Nephron (organoid): Measurements from ENCODE around the gene ARHGEF7.

Experiments used
- H3K27ac Mint-ChIP-seq, 3 experiments: 2 replicates each; pipeline ENCODE4 v1.8.0; 2020; ENCODE audit warnings: mixed read lengths in 3 of 3, mild to moderate bottlenecking in 2 of 3, moderate library complexity in 1 of 3
- H3K27me3 Mint-ChIP-seq: 2 replicates; pipeline ENCODE4 v1.8.0; 2021; ENCODE audit warnings: low read depth, mild to moderate bottlenecking, moderate library complexity, mixed read lengths
- H3K36me3 Mint-ChIP-seq: 2 replicates; pipeline ENCODE4 v1.8.0; 2020; ENCODE audit warnings: low read depth, mixed read lengths
- H3K4me1 Mint-ChIP-seq: 2 replicates; pipeline ENCODE4 v1.8.0; 2020; ENCODE audit warnings: mixed read lengths
- H3K4me3 Mint-ChIP-seq, 3 experiments: 2 replicates each; pipeline ENCODE4 v1.8.0; 2020; ENCODE audit warnings: mild to moderate bottlenecking in 3 of 3, mixed read lengths in 3 of 3, moderate library complexity in 2 of 3
- H3K9me3 Mint-ChIP-seq: 2 replicates; pipeline ENCODE4 v1.8.0; 2020; ENCODE audit warnings: mixed read lengths
- CTCF ChIP-seq, 3 experiments: fragments of 200-600 bp; sonication (generic); IDR thresholded peaks; one replicate each; pipeline ENCODE4 v1.5.0; 2021; ENCODE audit warnings: antibody characterized with exemption in 3 of 3; ENCODE audit not compliant: unreplicated experiment in 3 of 3

Gene ARHGEF7

GRCh38 chr13:111337206-111337605 lies 222.1 kb downstream of the ARHGEF7 start:
- TF ChIP-seq CTCF (IDR thresholded peaks at IDR 0.05; ENCODE audit: unreplicated experiment in 3 of 3) = no peak
- H3K27ac Mint-ChIP-seq = no peak overlapping the region

DNA sequence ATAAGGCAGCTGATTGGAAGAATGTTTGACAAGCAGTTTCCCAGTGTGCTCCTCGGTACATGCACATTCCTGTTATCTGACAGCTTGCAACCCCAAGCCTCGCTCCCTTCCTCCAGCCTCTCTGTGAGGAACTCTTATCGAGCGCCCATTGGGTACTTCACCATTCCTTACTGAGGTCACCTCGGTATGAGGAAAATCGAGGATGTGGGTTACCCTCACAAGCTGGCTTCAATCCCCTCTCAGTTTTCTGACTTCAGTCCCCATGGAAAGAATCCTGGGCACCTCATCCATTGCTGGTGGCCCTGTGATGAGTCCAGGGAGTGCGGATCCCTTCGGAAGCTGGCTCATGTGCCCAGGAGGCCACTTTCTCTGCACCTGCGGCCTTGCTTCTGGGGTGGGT lies 222.6 kb downstream of the ARHGEF7 start:
- TF ChIP-seq CTCF (IDR thresholded peaks at IDR 0.05; ENCODE audit: unreplicated experiment in 3 of 3) = no peak

More at GRCh38 chr13:111337206-111337605, 222.1 kb downstream of the ARHGEF7 start:
- Mint-ChIP-seq H3K4me3 (no peak overlapping the region), H3K27me3 (no peaks in the 10 kb centered on the region), H3K9me3 (peaks cover 6% of the 10 kb centered on the region), H3K4me1 (no peaks in the 10 kb centered on the region), H3K36me3 (peaks cover 9% of the 10 kb centered on the region)

GRCh38 chr13:111338841-111339240 lies 223.7 kb downstream of the ARHGEF7 start:
- no peak overlapping the region for H3K27ac Mint-ChIP-seq
- H3K27me3 Mint-ChIP-seq = no peaks in the 10 kb centered on the region

More for the DNA sequence above, 222.6 kb downstream of the ARHGEF7 start:
- Mint-ChIP-seq H3K27me3 (no peaks in the 10 kb centered on the region), H3K9me3 (peaks cover 6% of the 10 kb centered on the region), H3K27ac (no peak overlapping the region), H3K4me1 (no peaks in the 10 kb centered on the region), H3K36me3 (peaks cover 9% of the 10 kb centered on the region), H3K4me3 (no peak overlapping the region)

DNA sequence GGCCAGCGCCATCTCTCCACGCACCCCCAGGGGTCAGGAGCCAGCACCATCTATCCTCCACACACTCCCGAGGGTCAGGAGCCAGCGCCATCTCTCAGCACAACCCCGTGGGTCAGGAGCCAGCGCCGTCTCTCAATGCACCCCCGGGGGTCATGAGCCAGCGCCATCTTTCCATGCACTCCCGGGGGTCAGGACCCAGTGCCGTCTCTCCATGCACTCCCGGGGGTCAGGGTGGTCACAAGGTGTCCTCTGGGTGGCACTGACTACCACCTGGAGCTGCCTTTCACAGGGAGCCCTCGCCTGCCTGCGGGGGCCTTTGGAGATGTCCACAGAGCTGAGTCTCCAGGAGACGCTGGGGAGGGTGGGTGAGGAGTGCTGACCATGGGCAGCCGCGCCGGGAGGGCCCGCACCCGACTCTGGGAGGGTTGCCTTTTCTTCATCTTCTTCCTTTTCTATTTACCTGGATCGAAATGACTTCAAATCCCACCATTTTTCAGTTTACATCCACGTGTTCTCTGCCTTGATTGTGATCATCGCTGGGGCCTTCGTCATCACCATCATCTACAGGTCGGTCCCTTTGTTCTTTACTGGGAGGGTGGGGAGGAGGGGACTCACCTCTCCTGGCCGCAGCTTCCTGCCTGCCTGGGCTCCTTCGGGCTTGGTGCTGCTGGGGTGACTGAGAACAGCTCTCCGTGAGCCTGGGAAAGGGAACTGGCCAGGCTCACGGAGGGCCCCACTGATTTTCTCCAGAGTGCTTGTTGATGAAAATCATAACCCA lies 224.4 kb downstream of the ARHGEF7 start:
- no peak overlapping the region for H3K27ac Mint-ChIP-seq
- H3K4me1 Mint-ChIP-seq = peaks cover 10% of the 10 kb centered on the region
- H3K36me3 Mint-ChIP-seq = peaks cover 4% of the 10 kb centered on the region
- no peak for TF ChIP-seq CTCF (IDR thresholded peaks at IDR 0.05; ENCODE audit: unreplicated experiment in 3 of 3)
- no peak overlapping the region for H3K4me3 Mint-ChIP-seq
- no peaks in the 10 kb centered on the region for H3K27me3 Mint-ChIP-seq
- peaks cover 2% of the 10 kb centered on the region for H3K9me3 Mint-ChIP-seq

More at GRCh38 chr13:111338841-111339240, 223.7 kb downstream of the ARHGEF7 start:
- Mint-ChIP-seq H3K9me3 (peaks cover 6% of the 10 kb centered on the region), H3K36me3 (peaks cover 9% of the 10 kb centered on the region), H3K4me3 (no peak overlapping the region), H3K4me1 (peaks cover 3% of the 10 kb centered on the region)
- TF ChIP-seq CTCF (IDR thresholded peaks at IDR 0.05; ENCODE audit: unreplicated experiment in 3 of 3) = no peak

DNA sequence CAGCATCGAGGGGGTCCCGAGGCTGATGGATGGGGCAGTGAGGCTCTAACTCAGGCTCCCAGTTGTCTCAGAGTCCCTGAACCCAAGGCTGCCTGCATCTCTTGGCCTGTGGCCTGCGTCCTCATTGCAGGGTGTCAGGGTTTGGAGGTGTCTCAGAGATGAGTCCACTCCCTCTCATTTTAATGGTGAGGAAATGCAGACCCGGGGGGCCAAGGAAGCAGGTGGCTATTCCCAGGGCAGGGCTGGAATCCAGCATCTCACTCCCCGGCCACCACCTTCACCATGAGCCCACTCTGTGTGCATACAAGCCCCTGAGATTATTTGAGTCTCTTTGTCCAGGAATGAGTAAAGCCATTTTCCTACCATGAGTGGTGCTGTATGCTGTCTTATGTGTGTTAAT lies 226.8 kb downstream of the ARHGEF7 start:
- Mint-ChIP-seq H3K9me3 (no peaks in the 10 kb centered on the region), H3K36me3 (peaks cover 4% of the 10 kb centered on the region), H3K4me3 (no peak overlapping the region), H3K4me1 (peaks cover 13% of the 10 kb centered on the region), H3K27ac (no peak overlapping the region), H3K27me3 (no peaks in the 10 kb centered on the region)
- TF ChIP-seq CTCF (IDR thresholded peaks at IDR 0.05; ENCODE audit: unreplicated experiment in 3 of 3) = no peak

DNA sequence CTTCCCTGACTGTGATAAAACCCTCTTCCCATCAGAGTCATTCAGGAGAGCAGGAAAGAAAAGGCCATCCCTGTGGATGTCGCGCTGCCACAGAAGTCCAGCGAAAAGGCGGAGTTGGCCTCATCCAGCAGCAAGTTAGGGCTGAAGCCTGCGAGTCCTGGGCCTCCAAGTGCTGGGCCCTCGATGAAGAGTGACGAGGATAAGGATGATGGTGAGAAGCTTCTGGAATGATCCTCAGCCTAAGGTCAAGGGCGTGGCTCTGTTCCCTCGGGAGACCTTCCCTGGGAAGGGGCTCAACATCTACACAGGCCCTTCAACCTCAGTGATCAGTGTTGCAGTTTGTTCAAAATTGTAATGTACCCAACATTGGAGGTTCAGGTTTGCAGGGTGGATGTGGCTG lies 227.6 kb downstream of the ARHGEF7 start:
- peaks cover 13% of the 10 kb centered on the region for H3K4me1 Mint-ChIP-seq

More for the DNA sequence above, 227.6 kb downstream of the ARHGEF7 start:
- Mint-ChIP-seq H3K9me3 (no peaks in the 10 kb centered on the region), H3K4me3 (no peak overlapping the region), H3K27ac (no peak overlapping the region), H3K27me3 (no peaks in the 10 kb centered on the region), H3K36me3 (peaks cover 4% of the 10 kb centered on the region)
- no peak for TF ChIP-seq CTCF (IDR thresholded peaks at IDR 0.05; ENCODE audit: unreplicated experiment in 3 of 3)
